Activated CD4-positive, alpha-beta T cell treated with anti-CD3 and anti-CD28 coated beads, Interleukin-2, amount 10 ng/mL, durations not matched to agents 24 days and 14 days (primary cell): ENCODE data around the gene SMPD4. TPM values are rescaled to one million over a fixed set of nuclear protein-coding genes. Genes with fewer than 3 reads are reported as not detected.
"Not testable (repeated sequence)": the region's sequence is repeated elsewhere in the genome, so short reads cannot be mapped to it uniquely, and the experiment has no call there.

ENCODE experiments used
- DNase-seq: peaks from one replicate; pipeline ENCODE4 v3.0.0; 2022
- H3K27ac Mint-ChIP-seq: one replicate; pipeline ENCODE4 v1.8.0; 2022; ENCODE audit warnings: mild to moderate bottlenecking, mixed read lengths
- H3K27me3 Mint-ChIP-seq: one replicate; pipeline ENCODE4 v1.8.0; 2022; ENCODE audit warnings: mixed read lengths
- H3K36me3 Mint-ChIP-seq: one replicate; pipeline ENCODE4 v1.8.0; 2022; ENCODE audit warnings: low read depth, mild to moderate bottlenecking, mixed read lengths
- H3K4me1 Mint-ChIP-seq: one replicate; pipeline ENCODE4 v1.8.0; 2021; ENCODE audit warnings: mixed read lengths
- H3K4me3 Mint-ChIP-seq: one replicate; pipeline ENCODE4 v1.8.0; 2022; ENCODE audit warnings: mild to moderate bottlenecking, moderate library complexity, mixed read lengths
- H3K9me3 Mint-ChIP-seq: one replicate; pipeline ENCODE4 v1.8.0; 2021; ENCODE audit warnings: mixed read lengths
- intact Hi-C: fragments of 100-400 bp; cut with micrococcal nuclease; formaldehyde crosslinking; loops from one replicate; pipeline ENCODE4 v1.15.1; 2023
- total RNA-seq: library from RNA; stranded (reverse); gene quantifications from 2 replicates; pipeline ENCODE4 v1.2.3, GENCODE V29; 2022

SMPD4 gene
- total RNA-seq, 1 donor from 2014 or later = 86.0 TPM

- DNase-seq, H3K4me3 Mint-ChIP-seq, H3K36me3 Mint-ChIP-seq, intact Hi-C loops, H3K27me3 Mint-ChIP-seq, H3K27ac Mint-ChIP-seq, H3K9me3 Mint-ChIP-seq, H3K4me1 Mint-ChIP-seq: not testable (repeated sequence)
Observed at GRCh38 chr2:130136546-130136945, 44.9 kb downstream of the SMPD4 start.

- Mint-ChIP-seq H3K36me3 (no peaks in the 10 kb centered on the region), H3K9me3 (no peaks in the 10 kb centered on the region), H3K4me1 (no peaks in the 10 kb centered on the region), H3K27me3 (peaks cover 3% of the 10 kb centered on the region), H3K27ac (no peak overlapping the region), H3K4me3 (no peak overlapping the region)
- DNase-seq = no peak
- intact Hi-C loops = no loop called here
Observed at GRCh38 chr2:130135692-130136541, 45.5 kb downstream of the SMPD4 start.

- H3K4me3 Mint-ChIP-seq, H3K4me1 Mint-ChIP-seq, intact Hi-C loops, H3K36me3 Mint-ChIP-seq, DNase-seq, H3K9me3 Mint-ChIP-seq, H3K27ac Mint-ChIP-seq, H3K27me3 Mint-ChIP-seq: not testable (repeated sequence)
Observed at GRCh38 chr2:130129120-130129829, 52.1 kb downstream of the SMPD4 start, which contains the start of gene POTEF. POTEF (minus strand) TSS chr2:130129222; CDS start chr2:130120515, 8,707 bp downstream.

GRCh38 chr2:130128464-130128863 is 52.9 kb downstream of the SMPD4 start:
- H3K27me3 Mint-ChIP-seq, H3K27ac Mint-ChIP-seq, H3K4me1 Mint-ChIP-seq, intact Hi-C loops, H3K4me3 Mint-ChIP-seq, H3K9me3 Mint-ChIP-seq, H3K36me3 Mint-ChIP-seq, DNase-seq: not testable (repeated sequence)

GRCh38 chr2:130127726-130128125 is 53.7 kb downstream of the SMPD4 start:
- H3K27ac Mint-ChIP-seq, DNase-seq, H3K4me3 Mint-ChIP-seq, H3K9me3 Mint-ChIP-seq, intact Hi-C loops, H3K27me3 Mint-ChIP-seq, H3K36me3 Mint-ChIP-seq, H3K4me1 Mint-ChIP-seq: not testable (repeated sequence)

- H3K27me3 Mint-ChIP-seq, H3K4me3 Mint-ChIP-seq, DNase-seq, H3K36me3 Mint-ChIP-seq, H3K9me3 Mint-ChIP-seq, H3K27ac Mint-ChIP-seq, H3K4me1 Mint-ChIP-seq, intact Hi-C loops: not testable (repeated sequence)
Observed at GRCh38 chr2:130120924-130121323, 60.5 kb downstream of the SMPD4 start.

- H3K4me3 Mint-ChIP-seq, DNase-seq, H3K27ac Mint-ChIP-seq, H3K4me1 Mint-ChIP-seq, intact Hi-C loops, H3K36me3 Mint-ChIP-seq, H3K27me3 Mint-ChIP-seq, H3K9me3 Mint-ChIP-seq: not testable (repeated sequence)
Observed at GRCh38 chr2:130102597-130103363, 78.6 kb downstream of the SMPD4 start.

Other genes starting within 250 kb of the SMPD4 start
- not detected in 2 replicates for gene RAB6C, start 201.9 kb downstream of the SMPD4 start, total RNA-seq
- gene POTEF, start 52.4 kb downstream of the SMPD4 start, total RNA-seq = not detected in 2 replicates
- gene CCDC74B, start 36.5 kb downstream of the SMPD4 start, total RNA-seq = 1.2 and 1.4 TPM in 2 replicates
- gene MZT2B, start 660 bp upstream of the SMPD4 start, total RNA-seq = 312 and 329 TPM in 2 replicates
- not detected in 2 replicates for gene TUBA3E, start 16.8 kb upstream of the SMPD4 start, total RNA-seq
- gene IMP4, start 161.3 kb upstream of the SMPD4 start, total RNA-seq = 177 and 178 TPM in 2 replicates
- gene PTPN18, start 174.5 kb upstream of the SMPD4 start, total RNA-seq = 61.7 and 61.9 TPM in 2 replicates